DMS153 treated with DMSO at 0.1 percent for 48 hours (cell line): Measurements from ENCODE around the gene FANCE.

ENCODE experiments used
- DNase-seq: peaks from one replicate; lab custom pipeline; 2025; ENCODE audit not compliant: unreplicated experiment; lab: John Stamatoyannopoulos, UW

FANCE gene

DNA sequence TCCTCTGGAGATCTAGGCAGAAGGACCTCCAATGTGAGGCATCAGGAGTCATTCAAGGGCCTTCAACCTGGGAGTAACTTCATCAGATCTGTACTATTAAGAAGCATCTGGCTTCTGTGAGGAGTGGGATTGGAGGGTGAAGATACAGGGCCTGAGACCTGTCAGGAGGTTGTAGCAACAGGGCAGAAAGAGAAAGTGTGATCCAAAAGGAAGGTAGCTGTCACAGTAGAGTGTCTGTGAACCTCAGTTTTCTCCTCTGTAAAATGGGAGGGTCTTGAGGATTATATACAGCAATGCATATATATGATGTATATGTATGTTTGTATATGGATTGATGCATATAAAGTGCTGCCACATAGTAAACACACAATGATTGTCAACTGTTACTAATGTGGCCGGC lies 13.5 kb downstream of the FANCE start:
- DNase-seq, result no peak

DNA sequence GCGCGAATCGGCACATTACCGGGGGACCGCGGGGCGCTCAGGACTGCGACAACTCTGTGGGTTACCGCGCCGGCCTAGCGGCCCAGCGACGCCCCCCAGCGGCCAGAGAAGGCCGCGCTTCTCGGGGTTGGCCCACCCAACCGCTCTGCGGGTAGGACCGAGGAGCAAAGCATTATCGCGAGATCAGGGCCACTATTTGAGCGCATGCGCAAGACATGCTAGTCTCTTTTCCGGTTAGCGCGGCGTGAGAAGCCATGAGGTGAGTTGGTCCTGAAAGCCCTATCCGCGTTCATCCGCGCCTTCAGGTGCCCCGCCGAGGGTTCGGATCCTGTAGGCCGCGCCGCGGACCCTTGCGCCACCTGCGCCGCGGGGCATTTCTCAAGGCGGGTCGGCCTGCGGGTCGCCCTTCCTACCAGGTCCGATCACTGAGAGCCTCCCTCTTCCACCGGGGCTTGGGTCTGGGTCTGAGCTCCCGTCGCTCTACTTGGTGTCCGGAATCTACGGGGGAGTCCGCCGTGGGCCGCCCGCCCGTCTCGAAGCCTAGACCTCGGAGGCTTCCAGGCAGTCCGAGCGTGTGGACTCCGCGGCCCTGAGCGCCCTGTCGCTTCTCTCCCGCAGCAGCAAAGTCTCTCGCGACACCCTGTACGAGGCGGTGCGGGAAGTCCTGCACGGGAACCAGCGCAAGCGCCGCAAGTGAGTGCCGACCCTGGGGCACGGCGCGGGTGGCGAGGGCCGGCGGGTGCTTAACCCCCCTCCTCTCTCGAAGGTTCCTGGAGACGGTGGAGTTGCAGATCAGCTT lies 16.2 kb downstream of the FANCE start, which contains the start of gene RPL10A:
TSS of gene RPL10A (plus strand) at position 221 of the 799 bp plus-strand sequence. CDS start at position 255, 34 bp downstream.
- peak; percentile 97 for DNase-seq

DNA sequence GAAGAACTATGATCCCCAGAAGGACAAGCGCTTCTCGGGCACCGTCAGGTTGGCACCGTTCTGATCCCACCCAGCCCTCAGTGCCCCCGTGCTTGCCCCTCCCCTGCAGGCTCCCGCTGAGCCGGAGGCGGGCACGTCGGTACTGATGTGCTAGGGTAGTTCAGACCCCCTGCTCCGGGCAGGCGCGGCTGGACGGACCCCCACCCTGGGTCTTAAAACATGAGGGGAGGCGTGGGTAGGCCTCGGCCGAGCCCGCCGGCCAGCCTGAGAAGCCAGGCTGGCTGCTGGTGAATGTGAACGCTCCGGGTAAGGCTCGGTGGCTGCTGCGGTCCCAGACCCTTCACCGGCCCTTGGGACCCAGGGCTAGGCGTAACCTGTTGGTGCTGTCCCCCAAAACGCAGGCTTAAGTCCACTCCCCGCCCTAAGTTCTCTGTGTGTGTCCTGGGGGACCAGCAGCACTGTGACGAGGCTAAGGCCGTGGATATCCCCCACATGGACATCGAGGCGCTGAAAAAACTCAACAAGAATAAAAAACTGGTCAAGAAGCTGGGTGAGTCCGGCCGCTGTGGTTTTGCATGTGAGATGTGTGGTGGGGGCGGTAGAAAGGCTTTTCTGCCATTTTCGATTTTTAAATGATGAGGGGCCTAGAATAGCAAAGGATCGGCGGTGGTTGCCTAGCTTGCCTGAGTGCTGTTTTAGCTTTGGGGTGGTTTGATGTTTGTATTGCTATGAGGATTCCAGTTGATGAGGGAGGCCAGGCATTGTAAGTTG lies 17.0 kb downstream of the FANCE start:
- DNase-seq, result no peak

DNA sequence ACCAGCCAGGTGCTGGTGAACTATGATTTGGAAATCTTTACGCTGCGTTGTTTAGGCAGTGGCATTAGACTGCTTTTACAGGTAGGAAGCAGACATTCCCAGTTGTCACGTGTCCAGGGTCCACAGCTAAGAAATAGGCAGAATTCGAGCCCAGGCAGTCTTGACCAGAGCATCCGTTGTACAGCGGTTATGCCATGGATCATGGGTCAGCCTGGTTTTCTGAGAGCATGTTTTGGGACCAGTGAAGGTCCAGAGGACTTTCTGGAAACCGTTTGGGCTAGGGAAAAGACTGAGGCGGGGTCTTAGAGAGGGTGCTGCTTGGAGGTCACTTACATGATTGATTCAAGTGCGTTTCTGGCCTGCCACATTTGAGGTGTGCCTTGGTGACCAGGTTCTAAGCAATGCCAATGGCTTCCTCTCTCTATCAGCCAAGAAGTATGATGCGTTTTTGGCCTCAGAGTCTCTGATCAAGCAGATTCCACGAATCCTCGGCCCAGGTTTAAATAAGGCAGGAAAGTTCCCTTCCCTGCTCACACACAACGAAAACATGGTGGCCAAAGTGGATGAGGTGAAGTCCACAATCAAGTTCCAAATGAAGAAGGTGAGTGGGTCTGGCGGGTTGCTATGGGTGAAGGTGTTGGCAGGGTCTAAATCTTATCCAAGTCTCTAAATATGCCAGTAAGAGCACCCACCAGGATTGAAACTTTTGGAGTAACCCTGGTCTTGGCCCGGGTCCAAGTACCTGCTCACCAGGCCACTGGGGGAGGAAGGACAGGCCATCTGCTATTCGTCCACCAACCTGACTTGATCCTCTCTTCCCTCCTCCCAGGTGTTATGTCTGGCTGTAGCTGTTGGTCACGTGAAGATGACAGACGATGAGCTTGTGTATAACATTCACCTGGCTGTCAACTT lies 17.9 kb downstream of the FANCE start:
- no peak for DNase-seq

DNA sequence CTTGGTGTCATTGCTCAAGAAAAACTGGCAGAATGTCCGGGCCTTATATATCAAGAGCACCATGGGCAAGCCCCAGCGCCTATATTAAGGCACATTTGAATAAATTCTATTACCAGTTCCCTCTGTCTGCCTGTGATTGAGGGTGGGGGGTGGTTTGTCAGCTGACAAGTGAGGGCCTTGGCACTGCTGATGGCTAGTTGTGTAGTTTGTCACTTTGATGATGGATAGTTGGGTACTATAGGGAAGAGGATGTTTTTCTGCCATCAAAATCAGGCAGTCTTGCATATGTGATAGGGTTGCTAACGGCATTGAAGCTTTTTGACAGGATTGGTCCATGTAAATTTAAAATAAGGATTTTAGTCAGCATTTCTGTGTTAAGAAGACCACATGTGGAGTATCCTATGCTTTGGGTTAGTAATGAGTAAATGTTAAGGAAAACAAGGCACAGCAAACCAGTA lies 18.6 kb downstream of the FANCE start:
- no peak for DNase-seq

DNA sequence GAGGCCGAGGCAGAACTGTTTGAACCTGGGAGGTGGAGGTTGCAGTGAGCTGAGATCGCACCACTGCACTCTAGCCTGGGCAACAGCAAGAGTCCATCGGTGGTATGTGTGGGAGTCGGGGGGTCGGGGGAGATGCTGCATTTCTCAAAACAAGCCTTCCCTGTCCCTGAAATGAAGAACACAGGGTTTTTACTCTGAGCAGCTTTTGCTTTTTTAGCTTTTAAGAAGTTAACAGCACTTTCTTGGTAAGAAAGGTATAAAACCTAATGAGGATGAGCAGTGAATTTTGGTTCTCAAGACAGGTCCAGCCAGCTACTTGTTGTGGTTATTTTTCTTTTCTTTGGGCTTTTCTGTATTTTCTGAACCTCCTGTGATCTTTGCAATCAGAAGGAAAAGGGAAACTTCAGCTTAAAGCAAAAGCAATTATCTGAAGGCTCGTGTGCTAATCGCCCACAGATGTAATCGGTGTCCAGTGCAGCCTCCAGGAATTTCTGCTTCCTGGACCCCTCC lies 19.8 kb downstream of the FANCE start:
- no peak for DNase-seq

DNA sequence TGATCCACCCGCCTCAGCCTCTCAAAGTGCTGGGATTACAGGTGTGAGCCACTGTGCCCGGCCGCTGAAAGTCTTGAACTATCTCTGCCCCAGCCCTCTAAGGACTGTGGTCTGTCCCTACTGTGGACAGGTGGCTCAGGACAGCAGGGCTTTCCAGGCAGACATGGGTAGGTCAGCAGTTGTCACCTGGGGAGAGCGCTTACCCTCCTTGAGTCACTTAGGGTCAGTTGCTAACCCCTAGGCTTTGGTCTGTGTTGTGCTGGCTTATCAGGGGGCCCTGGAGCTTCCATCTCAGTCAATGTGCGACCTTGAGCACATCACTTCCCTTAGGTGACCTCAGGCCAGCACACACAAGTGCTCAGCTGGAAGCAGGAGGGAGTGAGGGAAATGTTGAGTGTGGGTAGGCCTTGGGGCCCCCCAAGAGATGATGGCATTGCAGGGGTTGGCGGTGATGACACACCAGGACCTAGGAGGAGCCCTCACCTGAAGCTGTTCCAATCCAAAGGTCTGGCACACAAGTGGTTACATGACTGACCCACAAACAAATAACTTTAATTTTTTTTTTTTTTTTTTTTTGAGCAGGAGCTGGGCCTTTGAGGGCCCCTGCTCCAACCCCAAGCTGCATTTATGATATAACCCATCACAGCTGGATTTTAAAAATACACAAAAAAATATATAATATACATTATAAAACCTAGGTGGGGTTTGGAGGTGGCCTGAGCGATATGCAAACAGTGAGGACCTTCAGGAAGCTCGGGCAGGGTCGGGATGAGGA lies 21.1 kb downstream of the FANCE start:
- DNase-seq, result no peak

DNA sequence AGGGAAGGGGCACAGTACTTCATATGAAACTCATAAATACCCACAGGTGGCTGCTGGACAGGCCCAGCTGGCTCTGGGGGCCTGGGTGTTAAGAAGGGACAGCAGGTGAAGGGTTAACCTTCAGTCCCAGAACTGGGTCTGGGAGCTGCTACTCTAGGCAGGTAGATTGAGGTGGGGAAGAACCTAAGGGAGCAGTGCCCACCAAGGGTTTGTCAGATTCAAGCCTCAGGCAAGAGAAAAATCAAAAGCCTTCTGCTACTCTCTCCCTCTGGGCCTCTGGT lies 21.7 kb downstream of the FANCE start:
- no peak for DNase-seq

DNA sequence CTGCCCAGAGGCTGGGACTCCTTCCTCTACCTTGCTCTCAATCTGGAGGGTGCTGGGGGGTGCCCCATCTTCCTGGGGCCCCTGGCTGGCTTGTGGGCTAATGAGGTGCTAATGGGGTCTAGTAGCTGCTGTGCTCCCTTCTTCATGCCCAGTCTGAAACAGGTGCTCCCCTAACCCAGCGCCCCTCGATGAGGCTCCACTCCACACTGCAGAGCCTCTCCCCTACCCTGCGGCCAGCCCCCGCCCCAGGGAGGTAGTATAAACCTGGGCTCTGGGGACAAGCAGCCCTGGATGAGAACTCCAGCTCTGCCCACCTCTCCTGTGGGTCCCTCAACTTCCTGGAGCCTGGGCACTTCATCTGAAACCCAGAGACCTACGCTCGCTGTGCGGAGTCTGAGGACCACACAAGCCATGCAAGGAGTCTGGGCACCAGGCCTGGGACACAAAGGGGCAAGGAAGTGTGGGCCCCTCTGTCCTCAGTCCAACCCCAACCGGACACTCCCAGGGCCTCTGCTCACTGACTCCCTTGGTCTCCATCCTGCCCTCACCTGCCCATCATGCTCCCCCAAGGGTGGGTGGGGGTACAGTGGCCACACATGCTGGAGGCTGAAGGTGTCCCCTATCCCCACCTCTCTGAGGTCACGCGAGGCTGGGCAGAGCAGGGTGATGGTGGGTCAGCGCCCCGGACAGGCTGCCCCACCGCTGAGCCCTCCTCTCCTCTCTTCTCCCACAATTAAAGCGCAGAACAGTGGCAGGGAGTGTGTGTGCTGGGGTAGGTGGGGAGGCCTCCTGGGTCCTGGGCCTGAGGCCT lies 22.2 kb downstream of the FANCE start:
- DNase-seq, result no peak

DNA sequence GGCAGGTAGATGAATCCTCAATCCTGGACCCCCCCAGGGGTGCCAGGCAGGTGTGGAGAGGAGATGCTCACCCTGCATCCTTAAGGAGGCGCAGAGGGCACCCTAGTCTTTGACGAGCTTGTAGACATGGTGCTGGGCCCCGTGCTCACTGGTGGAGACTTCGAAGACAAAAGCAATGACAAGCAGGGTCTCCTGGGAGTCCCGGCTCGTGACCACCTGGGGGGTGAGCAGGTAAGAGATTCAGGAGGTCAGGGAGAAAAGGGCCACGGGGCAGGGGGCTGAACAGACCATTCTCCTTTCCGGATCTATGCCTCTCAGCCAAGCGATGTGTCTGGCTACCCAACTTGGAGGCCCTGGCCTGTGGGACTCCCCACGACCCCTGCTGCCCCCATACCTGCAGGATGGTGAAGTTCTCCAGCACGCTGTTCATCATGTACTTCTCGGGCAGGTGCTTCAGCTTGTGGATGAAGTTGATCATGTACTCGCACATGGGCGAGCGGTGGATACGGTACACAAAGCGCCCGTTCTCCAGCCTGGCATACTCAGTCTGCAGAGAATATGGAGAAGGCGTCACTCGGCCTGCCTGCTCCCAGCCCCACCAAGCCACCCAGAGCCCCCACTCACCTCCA lies 22.9 kb downstream of the FANCE start:
- no peak for DNase-seq

DNA sequence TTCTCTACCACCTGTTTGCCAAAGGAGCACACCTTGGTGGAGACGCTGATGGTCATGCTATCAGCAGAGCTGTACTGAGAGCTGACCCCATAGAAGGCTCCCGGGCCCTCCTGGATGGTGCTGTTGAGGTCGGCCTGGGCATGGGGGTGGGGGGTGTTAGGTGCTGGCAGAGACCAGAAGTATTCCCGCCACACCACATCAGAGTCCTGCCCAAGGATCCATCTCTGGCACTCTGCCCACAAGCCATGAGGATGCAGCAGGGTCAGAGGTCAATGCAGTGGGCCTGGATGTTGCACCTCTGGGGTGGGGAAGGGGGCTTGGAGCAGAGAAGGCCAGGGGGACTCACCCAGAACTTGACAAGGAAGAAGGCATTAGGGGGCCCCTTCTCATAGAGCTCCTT lies 23.4 kb downstream of the FANCE start:
- DNase-seq, result no peak

DNA sequence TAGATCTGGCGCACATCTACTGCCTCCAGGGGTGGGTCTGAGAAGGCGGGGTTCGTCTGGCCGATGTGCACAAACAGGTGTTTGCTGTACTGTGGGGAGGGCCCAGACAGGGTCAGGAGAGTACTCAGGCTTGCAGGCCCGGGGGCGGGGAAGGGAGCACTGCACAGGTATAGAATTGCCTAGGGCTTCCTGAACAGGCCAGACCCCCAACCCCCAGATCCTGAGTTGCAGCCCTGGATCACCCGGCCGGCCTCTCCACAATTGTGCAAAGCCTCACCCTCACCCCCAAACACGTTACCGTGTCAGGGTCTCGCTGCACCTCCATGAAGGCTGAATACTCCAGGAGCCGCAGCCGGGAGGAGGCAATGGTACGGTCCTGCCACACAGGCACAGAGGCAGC lies 23.9 kb downstream of the FANCE start:
- no peak for DNase-seq

DNA sequence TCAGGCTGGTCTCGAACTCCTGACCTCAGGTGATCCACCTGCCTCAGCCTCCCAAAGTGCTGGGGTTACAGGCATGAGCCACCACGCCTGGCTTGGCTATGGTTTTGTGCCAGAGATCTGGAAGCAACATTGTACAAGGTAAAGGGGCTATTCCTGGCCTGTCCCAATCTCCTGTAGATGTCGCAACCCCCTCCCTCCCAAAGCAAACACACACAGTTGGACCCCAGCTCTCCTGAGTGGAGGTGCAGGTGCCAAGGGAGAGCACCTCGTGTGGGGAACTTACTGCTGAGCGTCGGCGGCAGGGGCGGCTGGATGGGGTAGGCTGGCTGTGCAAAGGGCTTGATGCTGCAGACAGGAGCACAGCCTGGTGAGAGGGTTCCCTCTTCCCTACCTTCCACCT lies 24.9 kb downstream of the FANCE start:
- DNase-seq, result no peak

DNA sequence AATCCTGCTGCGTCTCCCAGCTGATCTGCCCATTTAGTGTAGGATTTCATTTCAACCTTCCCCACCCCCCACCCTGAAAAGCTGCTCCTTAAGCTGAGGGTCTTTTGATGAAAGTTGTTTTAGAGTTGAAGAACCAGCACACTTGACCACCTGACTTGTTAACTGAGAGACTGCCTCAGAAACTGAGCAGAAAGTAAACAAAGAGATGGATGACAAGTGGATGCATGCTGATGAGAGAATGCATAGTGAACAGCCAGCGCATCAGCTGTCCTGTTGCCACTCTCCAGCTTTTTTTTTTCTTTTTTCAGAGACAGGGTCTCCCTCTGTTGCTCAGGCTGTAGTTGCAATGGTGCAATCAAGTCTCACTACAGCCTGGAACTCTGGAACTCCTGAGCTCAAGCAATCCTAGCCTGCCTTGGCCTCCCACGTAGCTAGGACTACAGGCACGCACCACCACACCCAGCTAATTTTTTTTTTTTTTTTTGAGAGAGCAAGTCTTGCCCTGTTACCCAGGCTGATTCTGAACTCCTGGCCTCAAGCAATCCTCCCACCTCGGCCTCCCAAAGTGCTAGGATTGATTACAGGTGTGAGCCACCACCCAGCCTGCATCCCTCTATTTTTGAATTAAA lies 25.5 kb downstream of the FANCE start:
- no peak for DNase-seq

DNA sequence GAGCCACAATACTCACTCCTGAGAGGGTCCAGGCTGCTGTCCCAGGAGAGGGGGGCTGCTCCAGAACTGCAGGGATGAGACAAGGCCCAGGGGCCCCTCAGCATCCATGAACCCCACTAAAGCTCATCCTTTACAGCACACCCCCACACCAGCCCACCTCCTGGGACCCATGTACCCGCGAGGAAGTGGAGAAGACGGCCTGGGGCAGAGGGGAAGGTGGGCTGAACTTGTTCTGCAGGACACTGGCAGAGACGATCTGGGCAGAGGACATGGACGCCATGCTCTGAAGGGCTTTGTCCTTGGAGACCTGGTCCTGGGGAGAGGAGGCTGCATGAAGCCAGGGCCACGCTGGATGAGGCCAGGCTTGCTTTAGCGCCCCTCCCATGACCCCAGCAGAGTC lies 26.1 kb downstream of the FANCE start:
- DNase-seq, result no peak

DNA sequence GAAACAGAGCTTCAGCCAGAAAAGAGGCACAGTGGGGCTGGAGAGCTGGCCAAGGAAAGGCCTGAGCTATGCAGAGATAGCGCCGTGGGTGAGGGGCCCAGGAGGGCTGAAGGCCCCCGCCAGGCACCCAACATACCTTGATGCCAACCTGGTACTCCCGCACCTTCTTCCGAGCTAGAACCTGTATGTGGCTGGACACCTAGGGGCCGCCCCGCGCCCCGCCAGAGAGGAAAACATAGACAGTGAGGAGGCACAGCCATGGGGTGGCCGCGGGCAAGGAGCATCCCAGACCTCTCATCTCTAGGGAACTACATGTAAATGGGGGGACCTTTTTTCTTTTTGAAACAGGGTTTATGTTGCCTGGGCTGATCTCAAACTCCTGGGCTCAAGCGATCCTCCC lies 28.0 kb downstream of the FANCE start:
- no peak for DNase-seq

DNA sequence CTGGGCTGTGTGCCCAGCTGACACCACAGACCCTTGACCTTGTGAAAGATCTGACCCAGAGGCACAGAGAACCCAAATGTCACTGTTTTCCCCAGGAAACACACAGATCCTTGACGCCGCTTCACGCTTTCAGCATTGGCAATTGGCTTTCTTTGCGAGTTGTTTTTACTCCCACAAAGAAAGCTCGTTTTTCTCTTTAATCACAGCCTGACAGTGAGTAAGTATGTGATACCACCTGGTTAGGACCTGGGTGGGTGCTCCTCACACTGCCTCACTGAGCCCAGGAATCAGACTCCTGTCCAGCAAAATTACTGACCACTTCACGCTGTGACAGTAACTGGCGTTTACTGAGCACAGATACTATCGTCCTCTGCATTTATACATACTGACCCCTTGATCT lies 29.1 kb downstream of the FANCE start:
- DNase-seq, result no peak

DNA sequence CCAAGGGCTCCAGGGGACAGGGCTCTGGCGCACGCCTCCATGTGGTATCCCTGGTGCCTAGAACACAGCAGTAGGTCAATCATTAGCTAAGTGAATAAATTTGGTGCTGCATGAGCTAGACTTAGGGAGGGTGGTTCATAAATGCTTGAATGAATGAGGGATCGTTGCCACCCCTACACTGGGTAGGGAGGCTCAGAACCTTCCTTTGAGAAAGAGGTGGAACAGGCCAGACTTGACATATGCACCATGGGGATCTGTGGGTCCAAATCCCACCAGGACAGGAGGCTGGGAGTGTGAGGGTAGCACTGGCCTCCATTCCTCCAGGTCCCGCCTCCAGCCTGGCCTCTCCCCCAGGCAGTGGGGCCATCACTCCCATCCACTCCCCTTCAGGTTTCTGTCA lies 30.9 kb downstream of the FANCE start:
- DNase-seq, result no peak

DNA sequence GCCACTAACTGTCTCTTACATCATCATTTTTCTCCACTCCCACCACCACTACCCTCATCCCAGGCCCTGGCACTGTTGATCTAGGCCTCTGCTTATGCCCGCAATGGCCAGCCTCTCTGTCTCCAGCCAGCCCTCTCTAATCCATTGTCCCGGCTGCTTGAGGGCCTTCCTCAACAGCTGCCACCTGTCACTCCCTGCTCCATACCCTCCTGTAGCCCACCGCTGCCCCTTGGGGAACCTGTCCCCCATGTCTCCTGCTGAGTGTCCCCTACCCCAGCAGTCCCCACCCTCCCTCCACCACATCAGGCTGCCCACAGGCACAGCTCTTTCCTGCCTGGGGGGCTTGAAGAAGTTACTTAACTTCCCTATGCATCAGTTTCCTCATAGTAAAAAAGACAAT lies 31.4 kb downstream of the FANCE start:
- no peak for DNase-seq
